H1 (cell line): ENCODE data around the gene SHROOM4. TPM values are rescaled to one million over a fixed set of nuclear protein-coding genes. Genes with fewer than 3 reads are reported as not detected.

Source experiments
- CTCF ChIA-PET: fragments of 300-600 bp; sonication (Branson Sonifier 250); formaldehyde crosslinking; loops from one replicate; lab custom pipeline; 2021; ENCODE audit not compliant: partially characterized antibody; lab: Charles Lee
- POLR2A ChIA-PET: fragments of 300-600 bp; sonication (Branson Sonifier 250); formaldehyde crosslinking; loops from one replicate; lab custom pipeline; 2021; ENCODE audit warnings: inconsistent platforms; ENCODE audit not compliant: partially characterized antibody; lab: Charles Lee
- DNase-seq, 2 experiments: peaks; one replicate each; pipeline versions ENCODE4 v3.0.0 to v3.0.0-alpha.2; 2010 to 2022; ENCODE audit warnings: low spot score in 2 of 2, low read depth in 1 of 2, mixed read lengths in 1 of 2
- FAIRE-seq: peaks from 2 replicates; lab custom pipeline; 2011; peaks lifted over from hg19 to GRCh38; lab: Jason Lieb, UNC
- H2AFZ ChIP-seq: 2 replicates; pipeline ENCODE4 v1.8.1; 2012; ENCODE audit warnings: low read length, inconsistent platforms
- H2AK5ac ChIP-seq: 2 replicates; pipeline ENCODE4 v1.6.1; 2013; ENCODE audit warnings: low read depth, low read length
- H2BK120ac ChIP-seq: replicated peaks from 2 replicates; pipeline ENCODE3; 2013; ENCODE audit warnings: low read depth, low read length, inconsistent platforms
- H2BK12ac ChIP-seq: 2 replicates; pipeline ENCODE4 v1.6.1; 2013; ENCODE audit warnings: low read depth, low read length
- H2BK15ac ChIP-seq: 2 replicates; pipeline ENCODE4 v1.6.1; 2013; ENCODE audit warnings: low read length
- H2BK20ac ChIP-seq: 2 replicates; pipeline ENCODE4 v1.6.1; 2013; ENCODE audit warnings: low read length
- H2BK5ac ChIP-seq: 2 replicates; pipeline ENCODE4 v1.6.1; 2013; ENCODE audit warnings: low read depth, low read length
- H3K14ac ChIP-seq: 2 replicates; pipeline ENCODE4 v1.6.1; 2013; ENCODE audit warnings: inconsistent platforms; ENCODE audit not compliant: insufficient read length
- H3K18ac ChIP-seq: 2 replicates; pipeline ENCODE4 v1.6.1; 2013; ENCODE audit warnings: low read length; ENCODE audit errors: extremely low read depth
- H3K23ac ChIP-seq: 2 replicates; pipeline ENCODE4 v1.6.1; 2013; ENCODE audit warnings: inconsistent platforms; ENCODE audit not compliant: insufficient read length
- H3K23me2 ChIP-seq: 2 replicates; pipeline ENCODE4 v1.6.1; 2013; ENCODE audit warnings: low read depth, low read length
- H3K27ac ChIP-seq: 2 replicates; pipeline ENCODE4 v1.6.1; 2011; ENCODE audit warnings: low read depth, low read length, inconsistent platforms
- H3K27me3 ChIP-seq, 4 experiments: replicated peaks in 1 of 4; 1 replicate in 1 of 4; 2 replicates in 3 of 4; pipeline versions ENCODE4 v1.6.1 to v1.8.1; 2011 to 2013; ENCODE audit warnings: low read length in 3 of 4, mild to moderate bottlenecking in 3 of 4, inconsistent platforms in 2 of 4, mixed read lengths in 2 of 4, moderate library complexity in 1 of 4; ENCODE audit not compliant: control insufficient read depth in 3 of 4, insufficient read depth in 3 of 4; ENCODE audit errors: extremely low read depth in 1 of 4
- H3K36me3 ChIP-seq, 4 experiments: 2 replicates each; pipeline versions ENCODE4 v1.6.1 to v1.8.1; 2011 to 2013; ENCODE audit warnings: mild to moderate bottlenecking in 4 of 4, low read length in 3 of 4, moderate library complexity in 2 of 4, control low read depth in 1 of 4, inconsistent platforms in 1 of 4; ENCODE audit not compliant: insufficient read depth in 4 of 4, control insufficient read depth in 2 of 4
- H3K4ac ChIP-seq: replicated peaks from 2 replicates; pipeline ENCODE3; 2013; ENCODE audit warnings: low read length, low read depth, mixed read lengths, inconsistent platforms; ENCODE audit not compliant: insufficient read length
- H3K4me1 ChIP-seq, 4 experiments: replicated peaks in 1 of 4; 1 replicate in 1 of 4; 2 replicates in 3 of 4; pipeline versions ENCODE4 v1.6.1 to v1.8.1; 2011 to 2013; ENCODE audit warnings: low read length in 3 of 4, inconsistent platforms in 2 of 4, mixed read lengths in 1 of 4; ENCODE audit not compliant: insufficient read depth in 4 of 4, control insufficient read depth in 3 of 4
- H3K4me2 ChIP-seq, 2 experiments: 2 replicates each; pipeline versions ENCODE4 v1.6.1 to v1.8.1; 2011 to 2013; ENCODE audit warnings: low read depth in 2 of 2, low read length in 2 of 2, control low read depth in 1 of 2, inconsistent platforms in 1 of 2, mild to moderate bottlenecking in 1 of 2; ENCODE audit not compliant: insufficient read depth in 1 of 2
- H3K4me3 ChIP-seq, 4 experiments: fragments of 200-600, 300-600 bp in 1 of 4; sonication (generic), shearing (Covaris generic), sonication (Bioruptor Twin) in 1 of 4; 2 replicates each; pipeline versions ENCODE4 v1.5.1 to v1.8.1; 2011 to 2016; ENCODE audit warnings: low read length in 4 of 4, low read depth in 3 of 4, control low read depth in 2 of 4, inconsistent platforms in 2 of 4, mild to moderate bottlenecking in 2 of 4, mixed read lengths in 1 of 4, moderate library complexity in 1 of 4; ENCODE audit not compliant: insufficient read depth in 2 of 4; ENCODE audit errors: extremely low read depth in 1 of 4
- H3K56ac ChIP-seq: replicated peaks from 2 replicates; pipeline ENCODE3; 2013; ENCODE audit warnings: low read depth, mild to moderate bottlenecking, mixed read lengths, low read length, inconsistent platforms; ENCODE audit not compliant: insufficient read length
- H3K79me1 ChIP-seq: 2 replicates; pipeline ENCODE4 v1.6.1; 2013; ENCODE audit warnings: low read depth, low read length, control low read depth
- H3K79me2 ChIP-seq, 2 experiments: 2 replicates each; pipeline versions ENCODE4 v1.6.1 to v1.8.1; 2012 to 2013; ENCODE audit warnings: low read length in 2 of 2, mild to moderate bottlenecking in 2 of 2, inconsistent platforms in 1 of 2; ENCODE audit not compliant: insufficient read depth in 2 of 2, control insufficient read depth in 1 of 2
- H3K9ac ChIP-seq, 4 experiments: replicated peaks in 1 of 4; 1 replicate in 1 of 4; 2 replicates in 3 of 4; pipeline versions ENCODE4 v1.6.1 to v1.8.1; 2011 to 2013; ENCODE audit warnings: low read depth in 3 of 4, low read length in 3 of 4, control low read depth in 2 of 4, mild to moderate bottlenecking in 2 of 4, moderate library complexity in 2 of 4, inconsistent platforms in 1 of 4; ENCODE audit errors: extremely low read depth in 1 of 4
- H3K9me3 ChIP-seq, 2 experiments: 2 replicates each; pipeline versions ENCODE4 v1.6.1 to v1.8.1; 2012 to 2013; ENCODE audit warnings: mild to moderate bottlenecking in 2 of 2, moderate library complexity in 2 of 2, control low read depth in 1 of 2, inconsistent platforms in 1 of 2, low read depth in 1 of 2, low read length in 1 of 2, mixed read lengths in 1 of 2; ENCODE audit not compliant: insufficient read depth in 2 of 2
- H4K20me1 ChIP-seq, 2 experiments: replicated peaks in 1 of 2; 2 replicates each; pipeline versions ENCODE3 to v1.8.1; 2011 to 2013; ENCODE audit warnings: inconsistent platforms in 2 of 2, low read length in 2 of 2, mild to moderate bottlenecking in 1 of 2; ENCODE audit not compliant: insufficient read depth in 2 of 2, control insufficient read depth in 1 of 2
- H4K5ac ChIP-seq: 2 replicates; pipeline ENCODE4 v1.6.1; 2013; ENCODE audit warnings: low read length, low read depth, mixed read lengths, inconsistent platforms; ENCODE audit not compliant: insufficient read length
- H4K8ac ChIP-seq: 2 replicates; pipeline ENCODE4 v1.8.0; 2013; ENCODE audit warnings: mild to moderate bottlenecking, moderate library complexity, low read length, inconsistent platforms; ENCODE audit not compliant: insufficient read depth; ENCODE audit errors: extremely low read depth
- H4K91ac ChIP-seq: replicated peaks from 2 replicates; pipeline ENCODE3; 2013; ENCODE audit warnings: low read length, mixed read lengths, inconsistent platforms; ENCODE audit not compliant: insufficient read length
- ASH2L ChIP-seq: fragments of 200-600, 300-600 bp; sonication (generic); IDR thresholded peaks from one replicate; pipeline ENCODE4 v1.7.1; 2017; ENCODE audit warnings: low read length
- CEBPB ChIP-seq: IDR thresholded peaks from 2 replicates; pipeline ENCODE4 v1.6.1; 2012; ENCODE audit warnings: low read depth, low read length
- FOSL1 ChIP-seq: IDR thresholded peaks from 2 replicates; pipeline ENCODE4 v1.6.1; 2011; ENCODE audit warnings: mild to moderate bottlenecking, low read depth, low read length, moderate library complexity; ENCODE audit not compliant: insufficient read depth
- GABPA ChIP-seq: IDR thresholded peaks from 2 replicates; pipeline ENCODE4 v1.6.1; 2011; ENCODE audit warnings: mild to moderate bottlenecking, low read length, moderate library complexity, borderline replicate concordance; ENCODE audit not compliant: insufficient read depth
- PHF8 ChIP-seq: fragments of 200-600 bp; sonication (generic); conservative IDR thresholded peaks from 2 replicates; pipeline ENCODE4 v1.7.1; 2012; ENCODE audit warnings: low read depth, mild to moderate bottlenecking, inconsistent platforms, low read length, moderate library complexity
- POLR2A ChIP-seq, 2 experiments: IDR thresholded peaks; 1 replicate in 1 of 2; 2 replicates in 1 of 2; pipeline ENCODE4 v1.6.1; 2011; ENCODE audit warnings: low read depth in 2 of 2, low read length in 2 of 2, mild to moderate bottlenecking in 2 of 2; ENCODE audit errors: control extremely low read depth in 1 of 2
- POLR2AphosphoS5 ChIP-seq: IDR thresholded peaks from 2 replicates; pipeline ENCODE4 v1.6.1; 2011; ENCODE audit warnings: low read depth, low read length
- RAD21 ChIP-seq, 2 experiments: IDR thresholded peaks in 1 of 2; conservative IDR thresholded peaks in 1 of 2; 2 replicates each; pipeline ENCODE4 v1.6.1; 2011; ENCODE audit warnings: low read depth in 2 of 2, low read length in 2 of 2, improper control_type of control experiment in 1 of 2, inconsistent platforms in 1 of 2, mild to moderate bottlenecking in 1 of 2, moderate library complexity in 1 of 2
- SIRT6 ChIP-seq: IDR thresholded peaks from one replicate; pipeline ENCODE4 v1.7.1; 2012; ENCODE audit warnings: low read length, inconsistent platforms
- SIX5 ChIP-seq: IDR thresholded peaks from 2 replicates; pipeline ENCODE4 v1.6.1; 2011; ENCODE audit warnings: mild to moderate bottlenecking, low read depth, low read length
- SP2 ChIP-seq: IDR thresholded peaks from 2 replicates; pipeline ENCODE4 v1.6.1; 2012; ENCODE audit warnings: mild to moderate bottlenecking, low read length, inconsistent platforms
- SP4 ChIP-seq: IDR thresholded peaks from 2 replicates; pipeline ENCODE4 v1.6.1; 2012; ENCODE audit warnings: low read length, inconsistent platforms
- ZNF274 ChIP-seq: IDR thresholded peaks from 2 replicates; pipeline ENCODE4 v1.7.0; 2012; ENCODE audit warnings: low read length, borderline replicate concordance; ENCODE audit errors: extremely low read depth
- WGBS, 2 experiments: shearing (Covaris generic) in 1 of 2; methylation state at CpG; one replicate each; pipeline versions ENCODE4 v1.1.6 to v1.1.7; 2013 to 2015; ENCODE audit warnings: low lambda C conversion rate in 2 of 2, mixed read lengths in 2 of 2, inconsistent platforms in 1 of 2, low coverage in 1 of 2, missing lambda C conversion rate in 1 of 2; ENCODE audit not compliant: insufficient replicate concordance in 2 of 2, insufficient coverage in 1 of 2, insufficient read length in 1 of 2; ENCODE audit errors: extremely low coverage in 1 of 2, missing lambda C conversion rate in 1 of 2; 5-methylcytosine and 5-hydroxymethylcytosine counted together
- polyA plus RNA-seq, 7 experiments: library from polyadenylated mRNA; depleted of rRNA in 3 of 7; stranded (reverse) in 5 of 7; unstranded in 2 of 7; fragments of >200 nt in 5 of 7; fragments of 200-250 nt in 2 of 7; gene quantifications; 1 replicate in 5 of 7; 2 replicates in 1 of 7; 4 replicates in 1 of 7; pipeline versions ENCODE4 v1.2.1 to v1.2.3, GENCODE V29; 2011 to 2013; ENCODE audit warnings: missing spikeins in 2 of 7, mixed read lengths in 2 of 7
- total RNA-seq: library from RNA; stranded (reverse); fragmentation: NEBNext Ultra II Directional; extraction: Animal tissue kit (Norgen Biotek cat#: 25700); gene quantifications from 2 replicates; pipeline ENCODE4 v1.2.1, GENCODE V29; 2021
- TF ChIP-seq, protein P1 (sequence below), 3 experiments: IDR thresholded peaks; 1 replicate in 2 of 3; 2 replicates in 1 of 3; pipeline versions ENCODE4 v1.5.1 to v1.6.1; 2011; ENCODE audit warnings: low read length in 3 of 3, mild to moderate bottlenecking in 3 of 3, inconsistent platforms in 2 of 3, low read depth in 1 of 3, moderate library complexity in 1 of 3; ENCODE audit not compliant: insufficient read depth in 1 of 3; ENCODE audit errors: control extremely low read depth in 1 of 3

Gene SHROOM4
- total and polyA plus RNA-seq, 2 of the 8 experiments (the other 6 are each of a cell fraction or from before 2014, with no cell fraction given), result 1.6 to 5.6 TPM

DNA sequence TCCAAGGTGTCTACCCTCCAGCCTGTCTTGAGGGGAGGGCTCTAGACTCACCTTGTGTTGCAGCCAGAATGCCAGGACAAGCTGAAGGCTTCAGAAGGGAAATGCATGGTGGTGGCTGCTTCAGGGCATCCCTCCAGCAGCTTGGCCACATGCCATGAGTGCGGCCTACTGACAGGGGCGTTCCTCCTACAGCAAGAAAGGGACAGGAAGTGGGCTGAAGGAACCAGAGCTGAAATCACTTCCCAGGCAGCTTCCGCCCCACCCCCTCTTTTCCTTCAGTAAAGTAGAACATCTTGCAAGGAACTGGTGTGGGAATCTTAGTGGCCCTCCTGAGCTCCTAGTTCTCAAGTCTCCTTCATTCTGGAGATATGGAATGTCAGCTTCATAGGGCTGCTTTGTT is 175.9 kb downstream of the SHROOM4 start:
- Histone ChIP-seq H3K18ac (no peak overlapping the region), H3K56ac (no peak overlapping the region), H3K4me1 (no peaks in the 10 kb centered on the region), H4K5ac (no peak overlapping the region), H2BK120ac (no peak overlapping the region), H4K8ac (no peak overlapping the region), H2AK5ac (no peak overlapping the region), H3K79me1 (no peaks in the 10 kb centered on the region), H3K27me3 (no peaks in the 10 kb centered on the region), H3K36me3 (no peaks in the 10 kb centered on the region), H3K79me2 (no peaks in the 10 kb centered on the region), H2AFZ (no peak overlapping the region), H3K23me2 (no peaks in the 10 kb centered on the region), H3K27ac (no peak overlapping the region), H4K91ac (no peak overlapping the region), H2BK5ac (no peak overlapping the region), H3K4ac (no peak overlapping the region), H3K4me2 (no peak overlapping the region), H3K23ac (no peak overlapping the region), H3K9ac (no peak overlapping the region), H4K20me1 (no peaks in the 10 kb centered on the region), H3K4me3 (no peak overlapping the region), H2BK20ac (no peak overlapping the region), H3K14ac (no peak overlapping the region), H2BK15ac (no peak overlapping the region), H2BK12ac (no peak overlapping the region), H3K9me3 (no peaks in the 10 kb centered on the region; a peak in 1 of 4 replicates)
- FAIRE-seq (no peak), DNase-seq (no peak)
- ChIA-PET POLR2A (no interaction called here), CTCF (no interaction called here)
- WGBS, 2 experiments, result no CpG with 5 or more reads among the region's 3 CpGs
- TF ChIP-seq, protein P1, sequence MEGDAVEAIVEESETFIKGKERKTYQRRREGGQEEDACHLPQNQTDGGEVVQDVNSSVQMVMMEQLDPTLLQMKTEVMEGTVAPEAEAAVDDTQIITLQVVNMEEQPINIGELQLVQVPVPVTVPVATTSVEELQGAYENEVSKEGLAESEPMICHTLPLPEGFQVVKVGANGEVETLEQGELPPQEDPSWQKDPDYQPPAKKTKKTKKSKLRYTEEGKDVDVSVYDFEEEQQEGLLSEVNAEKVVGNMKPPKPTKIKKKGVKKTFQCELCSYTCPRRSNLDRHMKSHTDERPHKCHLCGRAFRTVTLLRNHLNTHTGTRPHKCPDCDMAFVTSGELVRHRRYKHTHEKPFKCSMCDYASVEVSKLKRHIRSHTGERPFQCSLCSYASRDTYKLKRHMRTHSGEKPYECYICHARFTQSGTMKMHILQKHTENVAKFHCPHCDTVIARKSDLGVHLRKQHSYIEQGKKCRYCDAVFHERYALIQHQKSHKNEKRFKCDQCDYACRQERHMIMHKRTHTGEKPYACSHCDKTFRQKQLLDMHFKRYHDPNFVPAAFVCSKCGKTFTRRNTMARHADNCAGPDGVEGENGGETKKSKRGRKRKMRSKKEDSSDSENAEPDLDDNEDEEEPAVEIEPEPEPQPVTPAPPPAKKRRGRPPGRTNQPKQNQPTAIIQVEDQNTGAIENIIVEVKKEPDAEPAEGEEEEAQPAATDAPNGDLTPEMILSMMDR (IDR thresholded peaks at IDR 0.05; ENCODE audit: control extremely low read depth in 1 of 3, insufficient read depth in 1 of 3, low read depth in 1 of 3, low read length in 3 of 3), result no peak
- TF ChIP-seq CEBPB (no peak), SP4 (no peak), SP2 (no peak), POLR2A (IDR thresholded peaks at IDR 0.05; ENCODE audit: control extremely low read depth in 1 of 2, low read depth in 2 of 2, low read length in 2 of 2) (no peak), SIX5 (no peak), GABPA (no peak), RAD21 (IDR thresholded peaks at IDR 0.05 in 1 of 2, conservative IDR thresholded peaks at IDR 0.05 in 1 of 2; ENCODE audit: low read depth in 2 of 2, low read length in 2 of 2) (no peak), PHF8 (no peak), FOSL1 (no peak), POLR2AphosphoS5 (no peak), SIRT6 (no peak), ASH2L (no peak), ZNF274 (no peak)
